Measurements from ENCODE around the gene TTN.

DNA sequence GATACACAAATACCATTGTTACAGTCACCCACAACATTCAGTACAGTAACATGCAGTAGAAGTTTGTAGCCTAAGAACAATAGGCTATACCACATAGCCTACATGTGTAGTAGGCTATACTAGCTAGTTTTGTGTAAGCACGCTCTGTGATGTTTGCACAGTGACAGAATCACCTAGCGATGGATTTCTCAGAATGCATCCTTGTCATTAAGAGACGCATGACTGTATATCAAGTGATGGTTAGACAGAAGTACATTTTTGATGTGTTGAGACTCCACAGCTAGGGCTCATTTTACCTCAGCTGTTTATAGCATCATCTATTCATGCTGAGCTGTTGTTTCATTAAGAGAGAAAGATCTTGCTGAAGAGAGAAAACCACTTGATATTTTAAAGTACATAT, 307.6 kb downstream of the TTN start:
- TF ChIP-seq CTCF (IDR thresholded peaks at IDR 0.05; ENCODE audit: insufficient read depth, low read depth, low read length) (no peak), EZH2 (IDR thresholded peaks at IDR 0.05; ENCODE audit: insufficient read depth, low read length) (no peak)
